Osteocyte (in vitro differentiated cells): ENCODE measurements around the gene LRSAM1. TPM values are rescaled to one million over a fixed set of nuclear protein-coding genes. Genes with fewer than 3 reads are reported as not detected.

ENCODE experiments used
- DNase-seq: peaks from one replicate; pipeline ENCODE4 v3.0.0; 2021; ENCODE audit warnings: mixed read lengths; ENCODE audit not compliant: unreplicated experiment; ENCODE audit errors: extremely low spot score
- H3K27ac Mint-ChIP-seq: one replicate; pipeline ENCODE4 v1.8.0; 2021; ENCODE audit warnings: mild to moderate bottlenecking, mixed read lengths; ENCODE audit not compliant: unreplicated experiment
- H3K27me3 Mint-ChIP-seq: one replicate; pipeline ENCODE4 v1.8.0; 2021; ENCODE audit warnings: mixed read lengths; ENCODE audit not compliant: unreplicated experiment
- H3K36me3 Mint-ChIP-seq: one replicate; pipeline ENCODE4 v1.8.0; 2021; ENCODE audit warnings: mixed read lengths; ENCODE audit not compliant: unreplicated experiment
- H3K4me1 Mint-ChIP-seq: one replicate; pipeline ENCODE4 v1.8.0; 2021; ENCODE audit warnings: mixed read lengths; ENCODE audit not compliant: unreplicated experiment
- H3K4me3 Mint-ChIP-seq: one replicate; pipeline ENCODE4 v1.8.0; 2021; ENCODE audit warnings: mild to moderate bottlenecking, moderate library complexity, mixed read lengths; ENCODE audit not compliant: unreplicated experiment
- H3K9me3 Mint-ChIP-seq: one replicate; pipeline ENCODE4 v1.8.0; 2021; ENCODE audit warnings: mixed read lengths; ENCODE audit not compliant: unreplicated experiment
- total RNA-seq: library from RNA; stranded (reverse); gene quantifications from 2 replicates; pipeline ENCODE4 v1.2.1, GENCODE V29; 2021
- TF ChIP-seq, protein P1 (sequence below): fragments of 200-600 bp; sonication (generic); IDR thresholded peaks from 2 replicates; pipeline ENCODE4 v1.5.0; 2021; ENCODE audit warnings: antibody characterized with exemption, mild to moderate bottlenecking, moderate library complexity

Gene LRSAM1
- total RNA-seq, 1 donor from 2014 or later: 26.0 TPM

DNA sequence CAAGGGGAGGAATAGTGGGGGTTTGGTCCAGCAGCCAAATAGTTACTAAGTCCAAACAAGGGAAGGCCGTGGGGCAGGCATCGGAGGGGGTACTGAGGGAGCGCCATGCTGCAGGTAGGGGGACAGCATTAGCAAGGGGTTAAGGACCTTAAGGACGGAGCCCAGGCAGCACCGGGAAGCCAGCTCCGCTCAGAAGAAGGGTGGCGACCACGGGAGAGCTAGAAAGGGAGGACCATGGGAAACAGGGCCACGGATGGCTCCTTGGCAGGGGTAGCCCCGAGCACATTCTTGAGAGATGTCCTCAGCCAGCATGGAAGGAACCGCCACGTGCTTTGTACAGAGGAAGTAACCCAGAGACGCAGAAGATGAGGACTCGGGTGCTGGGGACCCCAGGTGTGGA is 84.5 kb downstream of the LRSAM1 start:
- peaks cover 75% of the 10 kb centered on the region for H3K4me1 Mint-ChIP-seq
- TF ChIP-seq, protein P1, sequence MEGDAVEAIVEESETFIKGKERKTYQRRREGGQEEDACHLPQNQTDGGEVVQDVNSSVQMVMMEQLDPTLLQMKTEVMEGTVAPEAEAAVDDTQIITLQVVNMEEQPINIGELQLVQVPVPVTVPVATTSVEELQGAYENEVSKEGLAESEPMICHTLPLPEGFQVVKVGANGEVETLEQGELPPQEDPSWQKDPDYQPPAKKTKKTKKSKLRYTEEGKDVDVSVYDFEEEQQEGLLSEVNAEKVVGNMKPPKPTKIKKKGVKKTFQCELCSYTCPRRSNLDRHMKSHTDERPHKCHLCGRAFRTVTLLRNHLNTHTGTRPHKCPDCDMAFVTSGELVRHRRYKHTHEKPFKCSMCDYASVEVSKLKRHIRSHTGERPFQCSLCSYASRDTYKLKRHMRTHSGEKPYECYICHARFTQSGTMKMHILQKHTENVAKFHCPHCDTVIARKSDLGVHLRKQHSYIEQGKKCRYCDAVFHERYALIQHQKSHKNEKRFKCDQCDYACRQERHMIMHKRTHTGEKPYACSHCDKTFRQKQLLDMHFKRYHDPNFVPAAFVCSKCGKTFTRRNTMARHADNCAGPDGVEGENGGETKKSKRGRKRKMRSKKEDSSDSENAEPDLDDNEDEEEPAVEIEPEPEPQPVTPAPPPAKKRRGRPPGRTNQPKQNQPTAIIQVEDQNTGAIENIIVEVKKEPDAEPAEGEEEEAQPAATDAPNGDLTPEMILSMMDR: no peak
- peak overlapping the region; percentile 86 for H3K27ac Mint-ChIP-seq
- no peak overlapping the region for H3K4me3 Mint-ChIP-seq
- H3K36me3 Mint-ChIP-seq: peaks cover 13% of the 10 kb centered on the region
- no peaks in the 10 kb centered on the region for H3K27me3 Mint-ChIP-seq
- H3K9me3 Mint-ChIP-seq: no peaks in the 10 kb centered on the region
- DNase-seq: no peak

DNA sequence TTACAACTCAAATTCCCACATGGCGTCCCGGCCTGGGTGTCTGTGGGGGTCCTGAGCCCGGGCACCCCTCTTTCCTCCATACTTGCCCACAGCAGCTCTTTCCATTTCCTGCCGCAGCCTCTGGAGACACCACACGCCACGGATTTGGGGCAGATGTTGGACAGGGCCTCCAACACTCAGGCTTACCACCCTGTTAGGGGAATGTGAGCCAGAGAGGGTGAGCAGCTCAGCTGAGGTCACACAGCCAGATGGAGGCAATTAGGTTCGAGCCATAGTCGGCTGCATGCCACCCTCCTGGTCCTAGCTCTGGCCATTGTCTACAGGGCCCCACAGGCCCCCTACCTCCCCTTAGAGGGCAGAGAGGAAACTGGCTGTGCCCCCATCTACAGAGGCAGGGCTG is 85.2 kb downstream of the LRSAM1 start:
- DNase-seq: no peak
- H3K36me3 Mint-ChIP-seq: peaks cover 13% of the 10 kb centered on the region
- H3K4me1 Mint-ChIP-seq: peaks cover 77% of the 10 kb centered on the region
- peak overlapping the region; percentile 89 for H3K27ac Mint-ChIP-seq
- H3K4me3 Mint-ChIP-seq: no peak overlapping the region
- no peaks in the 10 kb centered on the region for H3K9me3 Mint-ChIP-seq
- H3K27me3 Mint-ChIP-seq: no peaks in the 10 kb centered on the region
- TF ChIP-seq, protein P1: no peak

DNA sequence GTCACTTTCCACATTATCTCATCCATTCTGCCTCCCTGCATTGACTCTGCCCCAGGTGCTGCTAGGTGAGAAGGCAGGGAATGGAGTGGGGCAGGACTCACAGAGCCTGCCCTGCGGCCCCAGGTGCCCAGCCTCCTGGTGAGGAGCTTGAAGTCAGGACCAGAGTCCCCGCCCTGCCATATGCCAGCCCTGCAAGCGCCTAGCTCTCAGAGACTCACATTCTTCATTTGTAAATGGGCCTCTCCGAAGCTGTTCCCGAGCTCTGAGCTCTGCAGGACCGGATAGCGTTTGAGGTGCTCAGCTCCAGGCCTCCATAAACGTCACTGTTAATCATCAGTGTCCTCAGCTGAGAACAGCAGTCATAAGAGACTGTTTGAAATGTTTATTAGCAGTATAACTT is 85.7 kb downstream of the LRSAM1 start:
- TF ChIP-seq, protein P1: no peak
- H3K27me3 Mint-ChIP-seq: no peaks in the 10 kb centered on the region
- H3K4me3 Mint-ChIP-seq: no peak overlapping the region
- H3K4me1 Mint-ChIP-seq: peaks cover 76% of the 10 kb centered on the region
- no peaks in the 10 kb centered on the region for H3K9me3 Mint-ChIP-seq
- H3K27ac Mint-ChIP-seq: peak overlapping the region; percentile 89
- no peak for DNase-seq
- peaks cover 8% of the 10 kb centered on the region for H3K36me3 Mint-ChIP-seq

DNA sequence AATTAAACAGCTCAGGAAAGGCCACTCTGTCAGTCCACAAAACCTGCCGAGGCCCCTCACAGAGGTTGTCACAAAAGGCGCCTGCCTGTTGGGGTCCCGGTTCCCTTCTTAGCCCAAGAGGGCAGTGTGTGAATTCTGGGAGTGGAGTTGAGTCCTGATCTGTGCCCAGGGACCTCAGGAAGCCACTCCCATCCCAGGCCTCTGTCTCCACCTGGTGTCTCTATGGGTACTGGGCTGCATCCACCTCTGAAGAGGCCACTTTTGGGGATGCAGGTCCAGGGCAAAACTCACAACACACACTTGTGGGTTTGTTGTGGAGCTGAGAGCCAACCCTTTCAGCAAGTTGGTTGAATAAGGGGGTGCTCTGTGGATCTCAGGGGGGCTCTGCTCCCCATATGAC is 86.5 kb downstream of the LRSAM1 start:
- Mint-ChIP-seq H3K27me3 (no peaks in the 10 kb centered on the region), H3K4me1 (peaks cover 84% of the 10 kb centered on the region), H3K9me3 (no peaks in the 10 kb centered on the region), H3K27ac (peak overlapping the region; percentile 89), H3K36me3 (peaks cover 8% of the 10 kb centered on the region), H3K4me3 (no peak overlapping the region)
- TF ChIP-seq, protein P1: peak; percentile 44
- no peak for DNase-seq

DNA sequence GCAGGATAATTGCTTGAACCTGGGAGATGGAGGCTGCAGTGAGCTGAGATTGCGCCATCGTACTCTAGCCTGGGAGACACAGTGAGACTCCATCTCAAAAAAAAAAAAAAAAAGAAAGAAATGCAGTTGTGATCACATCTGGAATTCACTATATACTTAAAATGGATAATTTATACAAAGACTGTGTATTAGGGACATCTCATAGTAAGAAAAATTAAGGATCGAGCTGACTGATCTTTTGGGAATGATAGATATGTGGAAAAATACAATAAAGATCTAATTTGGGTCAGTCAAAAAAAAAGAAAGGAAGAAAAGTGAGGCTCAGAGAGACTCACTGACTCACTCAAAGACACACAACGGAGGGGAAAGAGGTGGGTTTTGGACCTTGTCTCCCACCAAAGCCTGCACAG is 87.5 kb downstream of the LRSAM1 start:
- DNase-seq: no peak
- Mint-ChIP-seq H3K4me1 (peaks cover 94% of the 10 kb centered on the region), H3K4me3 (no peak overlapping the region)

More for the DNA sequence above, 87.5 kb downstream of the LRSAM1 start:
- H3K27me3 Mint-ChIP-seq: no peaks in the 10 kb centered on the region
- no peaks in the 10 kb centered on the region for H3K9me3 Mint-ChIP-seq
- peak overlapping the region; percentile 88 for H3K27ac Mint-ChIP-seq
- H3K36me3 Mint-ChIP-seq: peaks cover 10% of the 10 kb centered on the region
- TF ChIP-seq, protein P1: no peak
